Neural crest cell (in vitro differentiated cells): ENCODE results near the gene RC3H1. TPM values are rescaled to one million over a fixed set of nuclear protein-coding genes. Genes with fewer than 3 reads are reported as not detected.
"Not testable (repeated sequence)": the region's sequence is repeated elsewhere in the genome, so short reads cannot be mapped to it uniquely, and the experiment has no call there.

Source experiments
- DNase-seq: peaks from one replicate; pipeline ENCODE4 v3.0.0; 2021; ENCODE audit warnings: low read depth, mixed read lengths, low spot score
- H3K27ac Mint-ChIP-seq: one replicate; pipeline ENCODE4 v1.8.0; 2021; ENCODE audit warnings: mild to moderate bottlenecking, mixed read lengths; ENCODE audit not compliant: unreplicated experiment
- H3K27me3 Mint-ChIP-seq: 2 replicates; pipeline ENCODE4 v1.8.0; 2021; ENCODE audit warnings: low read depth, mild to moderate bottlenecking, mixed read lengths
- H3K36me3 Mint-ChIP-seq: 2 replicates; pipeline ENCODE4 v1.8.0; 2021; ENCODE audit warnings: low read depth, mild to moderate bottlenecking, mixed read lengths
- H3K4me1 Mint-ChIP-seq: 2 replicates; pipeline ENCODE4 v1.8.0; 2021; ENCODE audit warnings: mixed read lengths
- H3K4me3 Mint-ChIP-seq: one replicate; pipeline ENCODE4 v1.8.0; 2021; ENCODE audit warnings: mild to moderate bottlenecking, mixed read lengths
- H3K9me3 Mint-ChIP-seq: 2 replicates; pipeline ENCODE4 v1.8.0; 2021; ENCODE audit warnings: mixed read lengths
- total RNA-seq: library from RNA; stranded (reverse); gene quantifications from 2 replicates; pipeline ENCODE4 v1.2.1, GENCODE V29; 2021
- TF ChIP-seq, protein P1 (sequence below): fragments of 200-600 bp; sonication (generic); conservative IDR thresholded peaks from 2 replicates; pipeline ENCODE4 v1.5.0; 2021; ENCODE audit warnings: antibody characterized with exemption, mild to moderate bottlenecking

RC3H1 gene
- total RNA-seq, 1 donor from 2014 or later, result 35.2 TPM

GRCh38 chr1:173934440-173934839 is 87.7 kb downstream of the RC3H1 start:
- TF ChIP-seq, protein P1, sequence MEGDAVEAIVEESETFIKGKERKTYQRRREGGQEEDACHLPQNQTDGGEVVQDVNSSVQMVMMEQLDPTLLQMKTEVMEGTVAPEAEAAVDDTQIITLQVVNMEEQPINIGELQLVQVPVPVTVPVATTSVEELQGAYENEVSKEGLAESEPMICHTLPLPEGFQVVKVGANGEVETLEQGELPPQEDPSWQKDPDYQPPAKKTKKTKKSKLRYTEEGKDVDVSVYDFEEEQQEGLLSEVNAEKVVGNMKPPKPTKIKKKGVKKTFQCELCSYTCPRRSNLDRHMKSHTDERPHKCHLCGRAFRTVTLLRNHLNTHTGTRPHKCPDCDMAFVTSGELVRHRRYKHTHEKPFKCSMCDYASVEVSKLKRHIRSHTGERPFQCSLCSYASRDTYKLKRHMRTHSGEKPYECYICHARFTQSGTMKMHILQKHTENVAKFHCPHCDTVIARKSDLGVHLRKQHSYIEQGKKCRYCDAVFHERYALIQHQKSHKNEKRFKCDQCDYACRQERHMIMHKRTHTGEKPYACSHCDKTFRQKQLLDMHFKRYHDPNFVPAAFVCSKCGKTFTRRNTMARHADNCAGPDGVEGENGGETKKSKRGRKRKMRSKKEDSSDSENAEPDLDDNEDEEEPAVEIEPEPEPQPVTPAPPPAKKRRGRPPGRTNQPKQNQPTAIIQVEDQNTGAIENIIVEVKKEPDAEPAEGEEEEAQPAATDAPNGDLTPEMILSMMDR, result no peak
- no peak for DNase-seq
- H3K36me3 Mint-ChIP-seq, result peaks cover 3% of the 10 kb centered on the region
- H3K9me3 Mint-ChIP-seq, result no peaks in the 10 kb centered on the region
- H3K4me1 Mint-ChIP-seq, result no peaks in the 10 kb centered on the region
- no peak overlapping the region for H3K27ac Mint-ChIP-seq
- no peaks in the 10 kb centered on the region for H3K27me3 Mint-ChIP-seq
- no peak overlapping the region for H3K4me3 Mint-ChIP-seq

GRCh38 chr1:173930541-173930940 is 91.6 kb downstream of the RC3H1 start:
- H3K9me3 Mint-ChIP-seq, H3K27me3 Mint-ChIP-seq, H3K36me3 Mint-ChIP-seq, H3K4me1 Mint-ChIP-seq, H3K27ac Mint-ChIP-seq, DNase-seq, H3K4me3 Mint-ChIP-seq: not testable (repeated sequence)

GRCh38 chr1:173925306-173926242 is 96.6 kb downstream of the RC3H1 start:
- Mint-ChIP-seq H3K4me3 (no peak overlapping the region), H3K27ac (no peak overlapping the region), H3K36me3 (peaks cover 3% of the 10 kb centered on the region), H3K9me3 (no peaks in the 10 kb centered on the region), H3K27me3 (no peaks in the 10 kb centered on the region), H3K4me1 (no peaks in the 10 kb centered on the region)
- TF ChIP-seq, protein P1, result no peak
- no peak for DNase-seq

GRCh38 chr1:173920861-173921260 is 101.3 kb downstream of the RC3H1 start:
- no peak overlapping the region for H3K4me3 Mint-ChIP-seq
- H3K27me3 Mint-ChIP-seq, result no peaks in the 10 kb centered on the region
- H3K27ac Mint-ChIP-seq, result no peak overlapping the region
- TF ChIP-seq, protein P1, result no peak
- H3K9me3 Mint-ChIP-seq, result no peaks in the 10 kb centered on the region
- no peak for DNase-seq
- no peaks in the 10 kb centered on the region for H3K36me3 Mint-ChIP-seq
- H3K4me1 Mint-ChIP-seq, result no peaks in the 10 kb centered on the region

GRCh38 chr1:173917635-173918493 is 104.3 kb downstream of the RC3H1 start:
- TF ChIP-seq, protein P1, result no peak
- Mint-ChIP-seq H3K27me3 (no peaks in the 10 kb centered on the region), H3K4me3 (no peak overlapping the region)

More at GRCh38 chr1:173917635-173918493, 104.3 kb downstream of the RC3H1 start:
- Mint-ChIP-seq H3K36me3 (no peaks in the 10 kb centered on the region), H3K9me3 (no peaks in the 10 kb centered on the region), H3K4me1 (no peaks in the 10 kb centered on the region), H3K27ac (no peak overlapping the region)
- DNase-seq, result no peak
